Stomach (tissue), 4 donors: Measurements from ENCODE around the gene MEGF6.

Source experiments
- CTCF ChIP-seq, 7 experiments: fragments of 450-650 bp in 4 of 7; fragments of 200-600 bp in 3 of 7; sonication (generic) in 3 of 7; IDR thresholded peaks; one replicate each; pipeline ENCODE4 v1.5.1; 2016 to 2019; ENCODE audit warnings: antibody characterized with exemption in 7 of 7, control low read depth in 2 of 7, mild to moderate bottlenecking in 1 of 7
- POLR2A ChIP-seq, 4 donors: fragments of 450-650 bp; IDR thresholded peaks; one replicate each; pipeline ENCODE4 v1.6.1; 2016; ENCODE audit warnings: antibody characterized with exemption in 4 of 4, control low read depth in 2 of 4, mild to moderate bottlenecking in 1 of 4, moderate library complexity in 1 of 4

GRCh38 chr1:3608154-3608553 is 3.2 kb downstream of the MEGF6 start:
- TF ChIP-seq CTCF (IDR thresholded peaks at IDR 0.05), result no peak
- TF ChIP-seq POLR2A (IDR thresholded peaks at IDR 0.05), result no peak
